SK-N-SH (cell line): ENCODE measurements around the gene JAG1. TPM values are rescaled to one million over a fixed set of nuclear protein-coding genes. Genes with fewer than 3 reads are reported as not detected.

ENCODE experiments used
- CTCF ChIA-PET: fragments of 300-600, 350-600 bp; formaldehyde crosslinking; extraction: SDS; loops from one replicate; lab custom pipeline; 2021; lab: Yijun Ruan, JAX
- POLR2A ChIA-PET: fragments of 350-600 bp; sonication (Branson Sonifier 250); formaldehyde crosslinking; extraction: SDS; loops from one replicate; lab custom pipeline; 2020; ENCODE audit warnings: antibody characterized with exemption, inconsistent platforms; lab: Yijun Ruan, JAX
- DNase-seq: peaks from one replicate; pipeline ENCODE4 v3.0.0; 2012
- H2AFZ ChIP-seq: fragments of 200-600 bp; sonication (generic); 2 replicates; pipeline ENCODE4 v1.8.1; 2016; ENCODE audit warnings: antibody characterized with exemption, mild to moderate bottlenecking, low read depth
- H3F3A ChIP-seq: fragments of 200-600 bp; sonication (generic); replicated peaks from 2 replicates; pipeline ENCODE3; 2016; ENCODE audit warnings: antibody characterized with exemption, mild to moderate bottlenecking; ENCODE audit not compliant: insufficient read depth
- H3K27ac ChIP-seq, 2 experiments: fragments of 200-500 bp in 1 of 2; fragments of 200-600 bp in 1 of 2; sonication (Bioruptor generic) in 1 of 2; sonication (generic), shearing (Covaris generic) in 1 of 2; 2 replicates each; pipeline versions ENCODE4 v1.5.1 to v1.6.1; 2014 to 2016; ENCODE audit warnings: low read depth in 2 of 2, inconsistent platforms in 1 of 2, low read length in 1 of 2, mild to moderate bottlenecking in 1 of 2, mixed read lengths in 1 of 2
- H3K27me3 ChIP-seq: fragments of 200-600 bp; sonication (generic), shearing (Covaris generic); 2 replicates; pipeline ENCODE4 v1.6.1; 2016; ENCODE audit warnings: mixed run types; ENCODE audit not compliant: insufficient read depth
- H3K36me3 ChIP-seq, 2 experiments: fragments of 200-500 bp in 1 of 2; fragments of 200-600 bp in 1 of 2; sonication (Bioruptor generic) in 1 of 2; sonication (generic) in 1 of 2; replicated peaks in 1 of 2; 2 replicates each; pipeline versions ENCODE3 to v1.5.1; 2014 to 2016; ENCODE audit warnings: low read length in 1 of 2, mild to moderate bottlenecking in 1 of 2; ENCODE audit not compliant: insufficient read depth in 2 of 2, control insufficient read depth in 1 of 2
- H3K4me1 ChIP-seq, 2 experiments: fragments of 200-500 bp in 1 of 2; fragments of 200-600 bp in 1 of 2; sonication (Bioruptor generic) in 1 of 2; sonication (generic), shearing (Covaris generic) in 1 of 2; 2 replicates each; pipeline versions ENCODE4 v1.5.1 to v1.6.1; 2014 to 2016; ENCODE audit warnings: low read depth in 1 of 2, low read length in 1 of 2, mixed run types in 1 of 2; ENCODE audit not compliant: insufficient read depth in 2 of 2, control insufficient read depth in 1 of 2
- H3K4me2 ChIP-seq: fragments of 200-600 bp; sonication (generic), shearing (Covaris generic); 2 replicates; pipeline ENCODE4 v1.6.1; 2017; ENCODE audit warnings: mixed run types
- H3K4me3 ChIP-seq, 2 experiments: fragments of 200-500 bp in 1 of 2; fragments of 200-600 bp in 1 of 2; sonication (Bioruptor generic) in 1 of 2; sonication (generic), shearing (Covaris generic) in 1 of 2; 2 replicates each; pipeline versions ENCODE4 v1.5.1 to v1.8.1; 2014 to 2016; ENCODE audit warnings: low read depth in 2 of 2, inconsistent platforms in 1 of 2, low read length in 1 of 2, mild to moderate bottlenecking in 1 of 2, mixed read lengths in 1 of 2, moderate library complexity in 1 of 2
- H3K79me2 ChIP-seq: fragments of 200-600 bp; sonication (generic); 2 replicates; pipeline ENCODE4 v1.8.1; 2017; ENCODE audit warnings: mild to moderate bottlenecking; ENCODE audit not compliant: insufficient read depth
- H3K9ac ChIP-seq: fragments of 200-600 bp; sonication (generic); 2 replicates; pipeline ENCODE4 v1.6.1; 2017; ENCODE audit warnings: mixed run types
- H3K9me2 ChIP-seq: fragments of 200-600 bp; sonication (generic); 2 replicates; pipeline ENCODE4 v1.6.1; 2017; ENCODE audit warnings: mixed run types
- H3K9me3 ChIP-seq: fragments of 200-600 bp; sonication (generic); 2 replicates; pipeline ENCODE4 v1.6.1; 2017; ENCODE audit warnings: mixed run types, mild to moderate bottlenecking, moderate library complexity
- H4K20me1 ChIP-seq: fragments of 200-600 bp; sonication (generic); 2 replicates; pipeline ENCODE4 v1.6.1; 2017; ENCODE audit warnings: mild to moderate bottlenecking, mixed run types; ENCODE audit not compliant: insufficient read depth
- CHD2 ChIP-seq: fragments of 150-350 bp; IDR thresholded peaks from 2 replicates; pipeline ENCODE4 v1.6.1; 2018; ENCODE audit warnings: low read length; ENCODE audit not compliant: partially characterized antibody
- EP300 ChIP-seq, 2 experiments: IDR thresholded peaks; 2 replicates each; pipeline versions ENCODE4 v1.4.0 to v1.6.1; 2012; ENCODE audit warnings: borderline replicate concordance in 1 of 2, low read depth in 1 of 2, low read length in 1 of 2
- EZH2phosphoT487 ChIP-seq: fragments of 200-600 bp; sonication (generic); IDR thresholded peaks from 2 replicates; pipeline ENCODE4 v1.6.1; 2017; ENCODE audit warnings: low read depth, mixed run types, mild to moderate bottlenecking, antibody characterized with exemption, moderate library complexity, borderline replicate concordance
- GABPA ChIP-seq: IDR thresholded peaks from 2 replicates; pipeline ENCODE4 v1.4.0; 2012; ENCODE audit warnings: low read depth, mild to moderate bottlenecking
- GATA2 ChIP-seq: sonication (generic); formaldehyde crosslinking; IDR thresholded peaks from 2 replicates; pipeline ENCODE4 v1.5.0; 2020; ENCODE audit warnings: mild to moderate bottlenecking, missing genetic modification reagents
- JUND ChIP-seq: IDR thresholded peaks from 2 replicates; pipeline ENCODE4 v1.4.0; 2012
- MEF2A ChIP-seq: IDR thresholded peaks from 2 replicates; pipeline ENCODE4 v1.4.0; 2012; ENCODE audit warnings: low read depth, borderline replicate concordance
- NFIC ChIP-seq: IDR thresholded peaks from 2 replicates; pipeline ENCODE4 v1.4.0; 2012; ENCODE audit warnings: borderline replicate concordance
- NRF1 ChIP-seq: IDR thresholded peaks from 2 replicates; pipeline ENCODE4 v1.6.1; 2012; ENCODE audit warnings: low read depth, mild to moderate bottlenecking, low read length
- POLR2AphosphoS5 ChIP-seq: IDR thresholded peaks from 2 replicates; pipeline ENCODE4 v1.6.1; 2012; ENCODE audit warnings: low read depth, low read length
- RAD21 ChIP-seq: IDR thresholded peaks from 2 replicates; pipeline ENCODE4 v1.6.1; 2012; ENCODE audit warnings: mild to moderate bottlenecking, low read length
- RCOR1 ChIP-seq: fragments of 150-350 bp; IDR thresholded peaks from 2 replicates; pipeline ENCODE4 v1.6.1; 2017; ENCODE audit warnings: antibody characterized with exemption, low read length
- RFX5 ChIP-seq: IDR thresholded peaks from 2 replicates; pipeline ENCODE4 v1.6.1; 2012; ENCODE audit warnings: mild to moderate bottlenecking, improper control_type of control experiment, low read length
- RXRA ChIP-seq: IDR thresholded peaks from 2 replicates; pipeline ENCODE4 v1.4.0; 2012; ENCODE audit warnings: low read depth, mild to moderate bottlenecking, borderline replicate concordance
- SMC3 ChIP-seq: IDR thresholded peaks from 2 replicates; pipeline ENCODE4 v1.6.1; 2012; ENCODE audit warnings: low read depth, low read length, improper control_type of control experiment
- TCF12 ChIP-seq: IDR thresholded peaks from 2 replicates; pipeline ENCODE4 v1.4.0; 2012
- TEAD4 ChIP-seq: IDR thresholded peaks from 2 replicates; pipeline ENCODE4 v1.4.0; 2012; ENCODE audit warnings: mild to moderate bottlenecking, borderline replicate concordance; ENCODE audit not compliant: insufficient read depth
- USF2 ChIP-seq: fragments of 150-350 bp; IDR thresholded peaks from 2 replicates; pipeline ENCODE4 v1.6.1; 2017; ENCODE audit warnings: antibody characterized with exemption, low read length, low read depth, borderline replicate concordance
- YY1 ChIP-seq: IDR thresholded peaks from 2 replicates; pipeline ENCODE4 v1.4.0; 2012; ENCODE audit warnings: low read depth, mild to moderate bottlenecking
- WGBS: methylation state at CpG from one replicate; pipeline ENCODE4 v1.1.6; 2017; ENCODE audit warnings: low lambda C conversion rate; 5-methylcytosine and 5-hydroxymethylcytosine counted together
- polyA plus RNA-seq, 3 experiments: library from polyadenylated mRNA; depleted of rRNA; stranded (reverse); fragments of >200 nt; gene quantifications; 2 replicates each; pipeline ENCODE4 v1.2.3, GENCODE V29; 2012
- TF ChIP-seq, protein P1 (sequence below): fragments of 150-350 bp; IDR thresholded peaks from 2 replicates; pipeline ENCODE4 v1.6.1; 2016; ENCODE audit warnings: mild to moderate bottlenecking, low read depth, low read length

The JAG1 gene
- polyA plus RNA-seq, 1 of the 3 experiments (the other 2 are of a cell fraction), result 6.0 TPM

DNA sequence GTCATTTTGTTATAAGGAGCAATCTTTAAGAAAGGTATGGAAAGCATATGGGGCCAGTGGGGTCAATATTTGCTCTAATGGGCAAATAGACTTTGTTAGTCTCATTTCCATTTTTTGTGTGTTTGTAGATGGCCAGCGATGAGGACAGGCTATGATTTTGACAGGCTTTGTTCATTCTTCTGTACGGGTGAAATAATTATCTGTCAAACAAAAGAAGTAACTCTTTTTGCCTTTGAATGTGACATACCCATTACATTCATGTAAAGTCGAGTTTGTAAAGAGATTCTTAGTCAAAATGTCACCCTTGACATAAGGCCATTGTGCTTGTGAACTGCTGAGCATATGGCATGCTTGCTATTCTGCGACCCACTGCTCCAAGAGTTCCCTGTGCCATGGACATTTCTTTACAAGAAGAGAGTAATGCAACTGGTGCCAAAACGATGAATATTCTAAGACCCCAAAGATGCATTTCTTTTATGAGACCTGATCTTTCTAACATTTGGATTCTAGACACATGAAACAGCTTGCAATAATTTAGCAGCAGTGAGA lies 38.2 kb upstream of the JAG1 start:
- no peaks in the 10 kb centered on the region for H3K9me2 ChIP-seq
- H3K27ac ChIP-seq, result no peak overlapping the region
- peaks cover 7% of the 10 kb centered on the region for H3F3A ChIP-seq
- H3K4me1 ChIP-seq, result peaks cover 5 to 32% of the 10 kb centered on the region in 2 experiments
- no peak overlapping the region for H2AFZ ChIP-seq
- H3K36me3 ChIP-seq, result no peaks in the 10 kb centered on the region
- H3K9me3 ChIP-seq, result no peaks in the 10 kb centered on the region
- no peaks in the 10 kb centered on the region for H3K27me3 ChIP-seq
- 41% methylated on average over 5 of the region's 5 CpGs for whole genome bisulfite sequencing
- DNase-seq, result no peak
- H3K4me2 ChIP-seq, result no peak overlapping the region
- no peak overlapping the region for H3K9ac ChIP-seq
- CTCF ChIA-PET, result no interaction called here
- POLR2A ChIA-PET, result no interaction called here
- H4K20me1 ChIP-seq, result no peaks in the 10 kb centered on the region
- no peak for TF ChIP-seq MEF2A
- no peak for TF ChIP-seq USF2
- TF ChIP-seq POLR2AphosphoS5, result no peak
- no peak for TF ChIP-seq SMC3
- TF ChIP-seq CHD2, result no peak
- no peak for TF ChIP-seq RCOR1
- TF ChIP-seq GATA2, result no peak
- TF ChIP-seq TEAD4, result no peak
- TF ChIP-seq RFX5, result no peak
- TF ChIP-seq EP300 (IDR thresholded peaks at IDR 0.05; ENCODE audit: borderline replicate concordance in 1 of 2, low read depth in 1 of 2, low read length in 1 of 2), result no peak
- no peak for TF ChIP-seq RXRA
- TF ChIP-seq EZH2phosphoT487, result no peak
- no peak for TF ChIP-seq GABPA
- no peak for TF ChIP-seq NFIC
- no peak for TF ChIP-seq JUND
- TF ChIP-seq TCF12, result no peak
- no peak overlapping the region for H3K4me3 ChIP-seq
- no peaks in the 10 kb centered on the region for H3K79me2 ChIP-seq

DNA sequence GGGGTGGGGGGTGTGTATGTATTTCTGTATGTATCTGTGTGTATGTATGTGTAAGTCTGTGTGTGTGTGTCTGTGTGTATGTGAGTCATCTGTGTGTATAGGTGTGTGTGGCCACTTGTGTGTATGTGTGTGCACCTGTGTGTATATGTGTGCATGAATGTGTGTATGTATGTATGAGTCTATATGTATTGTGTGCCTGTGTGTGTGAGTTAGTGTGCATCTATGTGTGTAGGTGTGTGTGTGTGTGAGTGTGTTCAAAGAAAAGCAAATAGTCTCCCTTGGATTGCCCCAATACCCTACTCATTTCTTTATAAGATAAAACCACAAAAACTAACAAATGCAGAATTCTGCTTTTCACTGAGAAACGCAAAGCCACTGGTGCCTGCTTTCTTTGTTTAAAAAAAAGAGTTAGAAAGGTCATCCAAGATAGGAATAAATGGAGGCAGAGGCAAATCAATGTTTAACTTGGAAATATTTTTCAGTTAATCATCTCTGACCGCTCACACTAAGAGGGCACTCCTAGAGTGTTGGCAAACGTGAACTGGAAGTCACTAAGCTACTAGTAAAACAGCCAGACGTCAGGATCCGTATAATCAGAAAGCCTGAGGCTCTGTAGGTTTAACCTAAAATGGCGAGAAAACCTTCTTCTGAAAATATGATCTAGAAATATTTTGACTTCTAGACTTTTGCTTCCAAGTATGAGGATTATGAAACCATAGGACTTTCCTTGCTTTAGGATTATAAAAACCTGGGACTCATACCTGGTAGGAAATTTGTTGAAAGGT lies 37.4 kb upstream of the JAG1 start:
- TF ChIP-seq JUND (no peak), USF2 (no peak), SMC3 (no peak), NRF1 (no peak), RAD21 (no peak), EP300 (IDR thresholded peaks at IDR 0.05; ENCODE audit: borderline replicate concordance in 1 of 2, low read depth in 1 of 2, low read length in 1 of 2) (no peak), YY1 (no peak)
- TF ChIP-seq, protein P1, sequence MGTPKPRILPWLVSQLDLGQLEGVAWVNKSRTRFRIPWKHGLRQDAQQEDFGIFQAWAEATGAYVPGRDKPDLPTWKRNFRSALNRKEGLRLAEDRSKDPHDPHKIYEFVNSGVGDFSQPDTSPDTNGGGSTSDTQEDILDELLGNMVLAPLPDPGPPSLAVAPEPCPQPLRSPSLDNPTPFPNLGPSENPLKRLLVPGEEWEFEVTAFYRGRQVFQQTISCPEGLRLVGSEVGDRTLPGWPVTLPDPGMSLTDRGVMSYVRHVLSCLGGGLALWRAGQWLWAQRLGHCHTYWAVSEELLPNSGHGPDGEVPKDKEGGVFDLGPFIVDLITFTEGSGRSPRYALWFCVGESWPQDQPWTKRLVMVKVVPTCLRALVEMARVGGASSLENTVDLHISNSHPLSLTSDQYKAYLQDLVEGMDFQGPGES, result no peak
- DNase-seq, result no peak
- H3K79me2 ChIP-seq, result no peaks in the 10 kb centered on the region
- no peak overlapping the region for H3K9ac ChIP-seq
- ChIA-PET CTCF (no interaction called here), POLR2A (no interaction called here)
- H3K4me1 ChIP-seq, result peaks cover 5 to 24% of the 10 kb centered on the region in 2 experiments; a peak in 3 of 4 replicates
- no peaks in the 10 kb centered on the region for H4K20me1 ChIP-seq
- no peaks in the 10 kb centered on the region for H3K9me3 ChIP-seq
- H3K36me3 ChIP-seq, result no peaks in the 10 kb centered on the region
- H3K4me3 ChIP-seq, result no peak overlapping the region
- no peak overlapping the region for H2AFZ ChIP-seq
- H3K9me2 ChIP-seq, result no peaks in the 10 kb centered on the region
- H3K4me2 ChIP-seq, result no peak overlapping the region
- no peak overlapping the region for H3K27ac ChIP-seq
- H3F3A ChIP-seq, result peaks cover 3% of the 10 kb centered on the region
- WGBS, result 60% methylated on average over 6 of the region's 6 CpGs
- H3K27me3 ChIP-seq, result no peaks in the 10 kb centered on the region
